GM21737 (cell line): ENCODE measurements around the gene LPCAT1.
"Not testable (repeated sequence)": the region's sequence is repeated elsewhere in the genome, so short reads cannot be mapped to it uniquely, and the experiment has no call there.

Source experiments
- ATAC-seq: cut with Tn5 transposase; IDR thresholded peaks from one replicate; pipeline ENCODE4 v1.9.1; 2021; ENCODE audit warnings: mild to moderate bottlenecking, moderate library complexity; ENCODE audit not compliant: unreplicated experiment

LPCAT1 gene

GRCh38 chr5:1481266-1481958, 42.3 kb downstream of the LPCAT1 start:
- ATAC-seq: no peak

GRCh38 chr5:1480806-1481205, 43.0 kb downstream of the LPCAT1 start:
- ATAC-seq: no peak

- ATAC-seq: no peak
Measured at GRCh38 chr5:1480217-1480616, 43.5 kb downstream of the LPCAT1 start.

GRCh38 chr5:1479581-1480188, 44.1 kb downstream of the LPCAT1 start:
- no peak for ATAC-seq

GRCh38 chr5:1479066-1479465, 44.7 kb downstream of the LPCAT1 start:
- no peak for ATAC-seq

- no peak for ATAC-seq
Measured at GRCh38 chr5:1478271-1479035, 45.3 kb downstream of the LPCAT1 start.

GRCh38 chr5:1477341-1477740, 46.4 kb downstream of the LPCAT1 start:
- ATAC-seq: no peak

GRCh38 chr5:1476967-1477310, 46.8 kb downstream of the LPCAT1 start:
- ATAC-seq: no peak

- no peak for ATAC-seq
Measured at GRCh38 chr5:1476181-1476966, 47.4 kb downstream of the LPCAT1 start.

- ATAC-seq: not testable (repeated sequence)
Measured at GRCh38 chr5:1475544-1475900, 48.2 kb downstream of the LPCAT1 start.

- ATAC-seq: no peak
Measured at GRCh38 chr5:1474866-1475543, 48.8 kb downstream of the LPCAT1 start.

- ATAC-seq: no peak
Measured at GRCh38 chr5:1474183-1474839, 49.4 kb downstream of the LPCAT1 start.

- ATAC-seq: no peak
Measured at GRCh38 chr5:1473746-1474145, 50.0 kb downstream of the LPCAT1 start.

- no peak for ATAC-seq
Measured at GRCh38 chr5:1472964-1473628, 50.7 kb downstream of the LPCAT1 start.

- no peak for ATAC-seq
Measured at GRCh38 chr5:1471997-1472963, 51.5 kb downstream of the LPCAT1 start.

- ATAC-seq: no peak
Measured at GRCh38 chr5:1471240-1471853, 52.4 kb downstream of the LPCAT1 start.

GRCh38 chr5:1470762-1471211, 53.0 kb downstream of the LPCAT1 start:
- ATAC-seq: no peak
